Sigmoid colon (tissue), 7 donors: ENCODE measurements around the gene PEAR1. TPM values are rescaled to one million over a fixed set of nuclear protein-coding genes. Genes with fewer than 3 reads are reported as not detected.

Experiments
- DNase-seq: peaks from one replicate; pipeline ENCODE4 v3.0.0-alpha.2; 2019
- H3K27ac ChIP-seq, 4 donors: fragments of 200-600 bp; sonication (generic); one replicate each; pipeline ENCODE4 v1.5.1; 2016 to 2019; ENCODE audit warnings: mild to moderate bottlenecking in 1 of 4
- H3K27me3 ChIP-seq, 3 donors: fragments of 200-600 bp; sonication (generic); one replicate each; pipeline ENCODE4 v1.5.1; 2019; ENCODE audit warnings: mild to moderate bottlenecking in 1 of 3
- H3K36me3 ChIP-seq, 4 donors: fragments of 200-600 bp; sonication (generic); one replicate each; pipeline ENCODE4 v1.5.1; 2016 to 2019
- H3K4me1 ChIP-seq, 4 donors: fragments of 200-600 bp; sonication (generic); one replicate each; pipeline ENCODE4 v1.5.1; 2017 to 2019
- H3K4me3 ChIP-seq, 4 donors: fragments of 200-600 bp; sonication (generic); one replicate each; pipeline ENCODE4 v1.5.1; 2017 to 2019; ENCODE audit warnings: mild to moderate bottlenecking in 2 of 4, moderate library complexity in 1 of 4
- H3K9me3 ChIP-seq, 4 donors: fragments of 200-600 bp in 3 of 4; sonication (generic) in 3 of 4; one replicate each; pipeline versions ENCODE4 v1.5.1 to v1.6.1; 2013 to 2019
- EP300 ChIP-seq, 4 donors: sonication (generic); formaldehyde crosslinking; IDR thresholded peaks; one replicate each; pipeline ENCODE4 v1.6.1; 2017; ENCODE audit warnings: antibody characterized with exemption in 4 of 4
- POLR2A ChIP-seq, 2 donors: fragments of 450-650 bp; IDR thresholded peaks; one replicate each; pipeline ENCODE4 v1.6.1; 2016; ENCODE audit warnings: antibody characterized with exemption in 2 of 2, mild to moderate bottlenecking in 2 of 2, moderate library complexity in 2 of 2
- POLR2AphosphoS5 ChIP-seq, 4 donors: sonication (generic); formaldehyde crosslinking; IDR thresholded peaks; one replicate each; pipeline ENCODE4 v1.6.1; 2017; ENCODE audit warnings: antibody characterized with exemption in 4 of 4
- WGBS, 2 donors: extraction: QIAGEN DNeasy Blood & Tissue Kit; methylation state at CpG; one replicate each; pipeline ENCODE4 v1.1.7; 2013; 5-methylcytosine and 5-hydroxymethylcytosine counted together
- intact Hi-C: fragments of 100-400 bp; cut with DNase I; formaldehyde crosslinking; loops from one replicate; pipeline ENCODE4 v1.15.1; 2023
- polyA plus RNA-seq, 3 donors: library from polyadenylated mRNA; stranded (reverse); fragments of 200-250 nt; gene quantifications; one replicate each; pipeline ENCODE4 v1.2.3, GENCODE V29; 2013
- total RNA-seq, 4 donors: library from RNA; depleted of rRNA; stranded (reverse); fragments of >200 nt; gene quantifications; one replicate each; pipeline ENCODE4 v1.1.0, GENCODE V29; 2016
- TF ChIP-seq, protein P1 (sequence below), 4 experiments: fragments of 450-650 bp in 3 of 4; fragments of 200-600 bp in 1 of 4; IDR thresholded peaks; one replicate each; pipeline ENCODE4 v1.5.1; 2016 to 2019; ENCODE audit warnings: antibody characterized with exemption in 4 of 4, mild to moderate bottlenecking in 3 of 4, moderate library complexity in 2 of 4
- donor health status: healthy with polysubstance abuse.
- donor health status: Bipolar disorder and iron deficiency.
- donor health status: healthy.

Gene PEAR1
- total and polyA plus RNA-seq, 7 donors = under 0.01 to 8.3 (median 3.8) TPM

GRCh38 chr1:156862584-156862983, 30.9 kb upstream of the PEAR1 start:
- intact Hi-C loops = loop anchor here (10.0 kb wide), 1 partner anchor 138 kb away; the partner anchor contains the start of genes ISG20L2 and METTL25B
- WGBS, 2 donors = 74 to 86% methylated on average over 6 of the region's 6 CpGs
- no peaks in the 10 kb centered on the region for H3K9me3 ChIP-seq
- H3K4me3 ChIP-seq = no peak overlapping the region
- H3K27ac ChIP-seq = no peak overlapping the region
- H3K4me1 ChIP-seq = peaks cover 0 to 32% (median 28%) of the 10 kb centered on the region in 4 donors
- peaks cover 21 to 93% (median 71%) of the 10 kb centered on the region in 3 donors for H3K27me3 ChIP-seq
- TF ChIP-seq POLR2AphosphoS5 (IDR thresholded peaks at IDR 0.05) (no peak), POLR2A (IDR thresholded peaks at IDR 0.05) (no peak), EP300 (IDR thresholded peaks at IDR 0.05) (no peak)
- TF ChIP-seq, protein P1, sequence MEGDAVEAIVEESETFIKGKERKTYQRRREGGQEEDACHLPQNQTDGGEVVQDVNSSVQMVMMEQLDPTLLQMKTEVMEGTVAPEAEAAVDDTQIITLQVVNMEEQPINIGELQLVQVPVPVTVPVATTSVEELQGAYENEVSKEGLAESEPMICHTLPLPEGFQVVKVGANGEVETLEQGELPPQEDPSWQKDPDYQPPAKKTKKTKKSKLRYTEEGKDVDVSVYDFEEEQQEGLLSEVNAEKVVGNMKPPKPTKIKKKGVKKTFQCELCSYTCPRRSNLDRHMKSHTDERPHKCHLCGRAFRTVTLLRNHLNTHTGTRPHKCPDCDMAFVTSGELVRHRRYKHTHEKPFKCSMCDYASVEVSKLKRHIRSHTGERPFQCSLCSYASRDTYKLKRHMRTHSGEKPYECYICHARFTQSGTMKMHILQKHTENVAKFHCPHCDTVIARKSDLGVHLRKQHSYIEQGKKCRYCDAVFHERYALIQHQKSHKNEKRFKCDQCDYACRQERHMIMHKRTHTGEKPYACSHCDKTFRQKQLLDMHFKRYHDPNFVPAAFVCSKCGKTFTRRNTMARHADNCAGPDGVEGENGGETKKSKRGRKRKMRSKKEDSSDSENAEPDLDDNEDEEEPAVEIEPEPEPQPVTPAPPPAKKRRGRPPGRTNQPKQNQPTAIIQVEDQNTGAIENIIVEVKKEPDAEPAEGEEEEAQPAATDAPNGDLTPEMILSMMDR (IDR thresholded peaks at IDR 0.05) = no peak
- DNase-seq = no peak
- H3K36me3 ChIP-seq = no peaks in the 10 kb centered on the region

- Histone ChIP-seq H3K27me3 (peaks cover 21 to 88% (median 66%) of the 10 kb centered on the region in 3 donors), H3K4me3 (no peak overlapping the region), H3K27ac (no peak overlapping the region), H3K4me1 (peaks cover 0 to 32% (median 28%) of the 10 kb centered on the region in 4 donors), H3K36me3 (no peaks in the 10 kb centered on the region), H3K9me3 (no peaks in the 10 kb centered on the region)
- WGBS, 2 donors = 55 to 65% methylated on average over 10 of the region's 10 CpGs
- no peak for DNase-seq
- intact Hi-C loops = loop anchor here (10.0 kb wide), 1 partner anchor 138 kb away; the partner anchor contains the start of genes ISG20L2 and METTL25B
- TF ChIP-seq EP300 (IDR thresholded peaks at IDR 0.05) (no peak), POLR2A (IDR thresholded peaks at IDR 0.05) (no peak), POLR2AphosphoS5 (IDR thresholded peaks at IDR 0.05) (no peak)
- TF ChIP-seq, protein P1 (IDR thresholded peaks at IDR 0.05) = no peak
Observed at GRCh38 chr1:156862997-156863599, 30.4 kb upstream of the PEAR1 start.

- WGBS, 2 donors = 59 to 78% methylated on average over 7 of the region's 7 CpGs
- TF ChIP-seq POLR2AphosphoS5 (IDR thresholded peaks at IDR 0.05) (no peak), POLR2A (IDR thresholded peaks at IDR 0.05) (no peak), EP300 (IDR thresholded peaks at IDR 0.05) (no peak)
- TF ChIP-seq, protein P1 (IDR thresholded peaks at IDR 0.05) = no peak
- Histone ChIP-seq H3K27ac (no peak overlapping the region), H3K36me3 (no peaks in the 10 kb centered on the region), H3K9me3 (no peaks in the 10 kb centered on the region), H3K4me1 (peaks cover 0 to 27% (median 27%) of the 10 kb centered on the region in 4 donors), H3K4me3 (no peak overlapping the region), H3K27me3 (peaks cover 21 to 83% (median 61%) of the 10 kb centered on the region in 3 donors)
- DNase-seq = no peak
- intact Hi-C loops = loop anchor here (10.0 kb wide), 1 partner anchor 139 kb away; the partner anchor contains the start of genes ISG20L2 and METTL25B
Observed at GRCh38 chr1:156863631-156864030, 29.9 kb upstream of the PEAR1 start.

DNA sequence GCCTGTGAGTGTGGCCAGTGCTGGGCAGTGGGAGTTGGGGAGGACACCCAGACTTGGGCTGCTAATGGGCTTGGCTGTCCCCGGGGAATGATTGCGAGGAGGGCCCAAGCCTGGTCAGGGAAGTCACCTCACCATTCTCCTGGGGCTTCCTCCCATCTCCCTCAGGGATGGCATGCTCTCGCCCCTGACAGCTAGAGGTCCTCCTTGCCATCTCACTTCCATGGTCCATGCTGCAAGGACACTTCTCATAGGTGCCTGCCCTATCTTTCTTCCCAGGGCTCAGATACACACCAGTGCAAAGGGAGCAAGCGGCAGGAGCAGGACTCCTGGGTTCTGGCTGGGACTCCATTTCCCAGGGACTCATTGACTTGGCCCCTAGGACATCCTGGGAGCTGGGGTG, 28.7 kb upstream of the PEAR1 start:
- H3K4me1 ChIP-seq = peaks cover 0 to 15% (median 15%) of the 10 kb centered on the region in 4 donors
- peaks cover 21 to 71% (median 49%) of the 10 kb centered on the region in 3 donors for H3K27me3 ChIP-seq
- intact Hi-C loops = loop anchor here (10.0 kb wide), 1 partner anchor 140 kb away; the partner anchor contains the start of genes ISG20L2 and METTL25B
- H3K36me3 ChIP-seq = no peaks in the 10 kb centered on the region
- H3K9me3 ChIP-seq = no peaks in the 10 kb centered on the region
- no peak overlapping the region for H3K27ac ChIP-seq
- 85 to 92% methylated on average over 4 of the region's 4 CpGs for WGBS, 2 donors
- no peak for TF ChIP-seq POLR2A (IDR thresholded peaks at IDR 0.05)
- no peak for TF ChIP-seq EP300 (IDR thresholded peaks at IDR 0.05)
- TF ChIP-seq POLR2AphosphoS5 (IDR thresholded peaks at IDR 0.05) = no peak
- TF ChIP-seq, protein P1 (IDR thresholded peaks at IDR 0.05) = no peak
- no peak for DNase-seq
- H3K4me3 ChIP-seq = no peak overlapping the region
